MM.1S (cell line): ENCODE results near the gene BHMT2.

Experiments
- DNase-seq: peaks from one replicate; pipeline ENCODE4 v3.0.0-alpha.2; 2015
- H2AFZ ChIP-seq: fragments of 300-600 bp; sonication (generic); 2 replicates; pipeline ENCODE4 v1.6.0; 2016; ENCODE audit warnings: antibody characterized with exemption, low read length
- H3F3A ChIP-seq: fragments of 300-600 bp; sonication (generic); 2 replicates; pipeline ENCODE4 v1.6.1; 2016; ENCODE audit warnings: mild to moderate bottlenecking, antibody characterized with exemption, low read length, moderate library complexity, mixed read lengths; ENCODE audit not compliant: insufficient read depth
- H3K27ac ChIP-seq: fragments of 300-600 bp; sonication (generic); 2 replicates; pipeline ENCODE4 v1.5.1; 2016; ENCODE audit warnings: mild to moderate bottlenecking, low read length
- H3K27me3 ChIP-seq: fragments of 300-600 bp; sonication (generic); replicated peaks from 2 replicates; pipeline ENCODE4 v1.6.0; 2016; ENCODE audit warnings: low read length; ENCODE audit not compliant: insufficient read depth
- H3K36me3 ChIP-seq: fragments of 300-600 bp; sonication (generic); replicated peaks from 2 replicates; pipeline ENCODE4 v1.6.1; 2016; ENCODE audit warnings: mild to moderate bottlenecking, low read length, mixed read lengths; ENCODE audit not compliant: insufficient read depth
- H3K4me1 ChIP-seq: fragments of 300-600 bp; sonication (generic); 2 replicates; pipeline ENCODE4 v1.6.1; 2016; ENCODE audit warnings: low read length, mixed read lengths
- H3K4me2 ChIP-seq: fragments of 300-600 bp; sonication (generic); 2 replicates; pipeline ENCODE4 v1.6.0; 2016; ENCODE audit warnings: low read depth, low read length
- H3K4me3 ChIP-seq: fragments of 300-600 bp; sonication (generic); 2 replicates; pipeline ENCODE4 v1.5.1; 2016; ENCODE audit warnings: low read length, mixed read lengths
- H3K79me2 ChIP-seq: fragments of 300-600 bp; sonication (generic); 2 replicates; pipeline ENCODE4 v1.6.1; 2016; ENCODE audit warnings: mixed run types, low read length, mixed read lengths
- H3K9ac ChIP-seq: fragments of 300-600 bp; sonication (generic); 2 replicates; pipeline ENCODE4 v1.6.1; 2016; ENCODE audit warnings: low read length, mixed read lengths
- H3K9me2 ChIP-seq: fragments of 300-600 bp; sonication (generic); replicated peaks from 2 replicates; pipeline ENCODE4 v1.6.1; 2016; ENCODE audit warnings: mild to moderate bottlenecking, low read length, mixed read lengths; ENCODE audit not compliant: insufficient read depth
- H3K9me3 ChIP-seq: fragments of 300-600 bp; sonication (generic); replicated peaks from 2 replicates; pipeline ENCODE4 v1.6.1; 2016; ENCODE audit warnings: mild to moderate bottlenecking, low read length, mixed read lengths; ENCODE audit not compliant: insufficient read depth
- H4K20me1 ChIP-seq: fragments of 300-600 bp; sonication (generic); 2 replicates; pipeline ENCODE4 v1.6.1; 2016; ENCODE audit warnings: mild to moderate bottlenecking, low read length, moderate library complexity, mixed read lengths; ENCODE audit not compliant: insufficient read depth
- EZH2 ChIP-seq: fragments of 300-600 bp; sonication (generic); optimal IDR thresholded peaks from 2 replicates; pipeline ENCODE3; 2017; ENCODE audit warnings: low read depth, mild to moderate bottlenecking, antibody characterized with exemption, low read length, mixed read lengths
- EZH2phosphoT487 ChIP-seq: fragments of 300-600 bp; sonication (generic); IDR thresholded peaks from 2 replicates; pipeline ENCODE4 v1.6.1; 2018; ENCODE audit warnings: antibody characterized with exemption, low read length
- TF ChIP-seq, protein P1 (sequence below): fragments of 300-600 bp; sonication (generic); IDR thresholded peaks from 2 replicates; pipeline ENCODE4 v1.5.1; 2016; ENCODE audit warnings: antibody characterized with exemption, low read length, mixed read lengths

Gene BHMT2

DNA sequence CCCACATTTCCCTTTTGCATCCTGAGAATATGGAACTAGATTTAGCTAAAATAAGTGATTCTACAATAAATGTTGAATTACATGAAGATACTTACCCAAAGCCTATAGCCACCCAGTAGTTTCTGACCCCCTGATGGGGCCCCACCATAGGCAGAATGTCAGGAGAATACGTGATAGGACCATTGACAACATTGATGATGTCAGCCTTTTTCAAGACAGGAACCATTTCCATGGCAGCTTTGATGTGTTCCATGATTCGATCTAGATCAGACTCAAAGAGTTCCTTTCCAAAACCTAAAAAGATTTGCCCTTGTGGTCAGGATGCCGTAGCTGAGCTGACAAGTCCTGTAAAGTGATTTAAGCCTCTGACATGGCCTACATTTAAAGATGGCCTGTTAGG lies 27.4 kb upstream of the BHMT2 start:
- Histone ChIP-seq H3K4me3 (no peak overlapping the region), H3K36me3 (no peaks in the 10 kb centered on the region), H3K27ac (no peak overlapping the region), H4K20me1 (no peaks in the 10 kb centered on the region), H3K4me2 (no peak overlapping the region), H3K9ac (no peak overlapping the region), H3K79me2 (no peaks in the 10 kb centered on the region), H3F3A (no peaks in the 10 kb centered on the region), H3K4me1 (no peaks in the 10 kb centered on the region), H3K27me3 (no peaks in the 10 kb centered on the region), H2AFZ (no peak overlapping the region), H3K9me2 (no peaks in the 10 kb centered on the region), H3K9me3 (no peaks in the 10 kb centered on the region)
- no peak for DNase-seq
- TF ChIP-seq EZH2 = no peak
- TF ChIP-seq, protein P1, sequence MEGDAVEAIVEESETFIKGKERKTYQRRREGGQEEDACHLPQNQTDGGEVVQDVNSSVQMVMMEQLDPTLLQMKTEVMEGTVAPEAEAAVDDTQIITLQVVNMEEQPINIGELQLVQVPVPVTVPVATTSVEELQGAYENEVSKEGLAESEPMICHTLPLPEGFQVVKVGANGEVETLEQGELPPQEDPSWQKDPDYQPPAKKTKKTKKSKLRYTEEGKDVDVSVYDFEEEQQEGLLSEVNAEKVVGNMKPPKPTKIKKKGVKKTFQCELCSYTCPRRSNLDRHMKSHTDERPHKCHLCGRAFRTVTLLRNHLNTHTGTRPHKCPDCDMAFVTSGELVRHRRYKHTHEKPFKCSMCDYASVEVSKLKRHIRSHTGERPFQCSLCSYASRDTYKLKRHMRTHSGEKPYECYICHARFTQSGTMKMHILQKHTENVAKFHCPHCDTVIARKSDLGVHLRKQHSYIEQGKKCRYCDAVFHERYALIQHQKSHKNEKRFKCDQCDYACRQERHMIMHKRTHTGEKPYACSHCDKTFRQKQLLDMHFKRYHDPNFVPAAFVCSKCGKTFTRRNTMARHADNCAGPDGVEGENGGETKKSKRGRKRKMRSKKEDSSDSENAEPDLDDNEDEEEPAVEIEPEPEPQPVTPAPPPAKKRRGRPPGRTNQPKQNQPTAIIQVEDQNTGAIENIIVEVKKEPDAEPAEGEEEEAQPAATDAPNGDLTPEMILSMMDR = no peak
- no peak for TF ChIP-seq EZH2phosphoT487

- Histone ChIP-seq H3K79me2 (no peaks in the 10 kb centered on the region), H2AFZ (no peak overlapping the region), H3K27me3 (no peaks in the 10 kb centered on the region), H3K4me1 (no peaks in the 10 kb centered on the region), H3K9me2 (no peaks in the 10 kb centered on the region), H3F3A (no peaks in the 10 kb centered on the region), H3K9ac (no peak overlapping the region), H3K4me2 (no peak overlapping the region), H3K9me3 (no peaks in the 10 kb centered on the region), H3K36me3 (no peaks in the 10 kb centered on the region), H3K27ac (no peak overlapping the region), H4K20me1 (no peaks in the 10 kb centered on the region), H3K4me3 (no peak overlapping the region)
- TF ChIP-seq, protein P1 = no peak
- TF ChIP-seq EZH2 = no peak
- TF ChIP-seq EZH2phosphoT487 = no peak
- no peak for DNase-seq
Measured at GRCh38 chr5:79047199-79047598, 22.4 kb upstream of the BHMT2 start.

DNA sequence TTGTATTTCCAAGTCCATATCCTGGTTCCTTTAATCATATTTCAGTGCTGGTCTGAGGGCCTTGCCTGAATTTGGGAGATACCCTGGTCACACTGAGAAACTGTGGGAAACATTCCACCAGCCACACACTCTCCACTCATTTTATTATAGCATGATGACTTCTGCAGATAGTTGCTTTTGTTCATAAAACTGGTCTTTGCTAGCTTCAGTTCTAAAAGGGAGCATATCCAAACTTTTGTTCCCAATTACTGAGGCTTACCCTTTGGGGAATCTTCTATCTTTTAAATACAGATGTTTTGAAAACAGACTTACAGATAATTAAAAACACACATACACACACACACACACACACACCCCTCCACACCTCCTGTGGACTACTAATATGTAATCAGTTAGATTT lies 21.1 kb upstream of the BHMT2 start:
- no peak for TF ChIP-seq EZH2phosphoT487
- TF ChIP-seq, protein P1 = no peak
- TF ChIP-seq EZH2 = no peak
- Histone ChIP-seq H3K27me3 (no peaks in the 10 kb centered on the region), H3K79me2 (no peaks in the 10 kb centered on the region), H3K9me3 (no peaks in the 10 kb centered on the region), H3K4me1 (no peaks in the 10 kb centered on the region), H3K4me2 (no peak overlapping the region), H3K36me3 (no peaks in the 10 kb centered on the region), H4K20me1 (no peaks in the 10 kb centered on the region), H3K4me3 (no peak overlapping the region), H3K9ac (no peak overlapping the region), H2AFZ (no peak overlapping the region), H3F3A (no peaks in the 10 kb centered on the region), H3K27ac (no peak overlapping the region), H3K9me2 (no peaks in the 10 kb centered on the region)
- no peak for DNase-seq
